K562 (cell line): ENCODE data around the gene PPP1CA.
A peak's percentile ranks its signal among the peaks of the same experiment; 100 is the strongest.

Source experiments
- EZH2 ChIP-seq: IDR thresholded peaks from 2 replicates; pipeline ENCODE4 v1.6.1; 2012; ENCODE audit warnings: low read depth, mild to moderate bottlenecking, inconsistent platforms, low read length, borderline replicate concordance
- HNRNPK ChIP-seq: fragments of 200-400 bp; formaldehyde crosslinking; IDR thresholded peaks from one replicate; pipeline ENCODE4 v1.6.1; 2018; ENCODE audit warnings: mild to moderate bottlenecking, low read depth, low read length; ENCODE audit not compliant: poor library complexity, severe bottlenecking
- RFX5 ChIP-seq: IDR thresholded peaks from 2 replicates; pipeline ENCODE4 v1.6.1; 2011; ENCODE audit warnings: low read depth, mild to moderate bottlenecking, improper control_type of control experiment, low read length
- SP1 ChIP-seq: sonication (generic); formaldehyde crosslinking; IDR thresholded peaks from 2 replicates; pipeline ENCODE4 v1.8.1; 2022; ENCODE audit warnings: mild to moderate bottlenecking, missing genetic modification reagents
- SPI1 ChIP-seq: IDR thresholded peaks from 2 replicates; pipeline ENCODE4 v1.6.1; 2011; ENCODE audit warnings: low read depth, low read length, control low read depth, borderline replicate concordance
- ZBTB7A ChIP-seq: IDR thresholded peaks from 2 replicates; pipeline ENCODE4 v1.6.1; 2011; ENCODE audit warnings: low read depth, mild to moderate bottlenecking, low read length, moderate library complexity, borderline replicate concordance; ENCODE audit not compliant: control insufficient read depth
- ZNF121 ChIP-seq: sonication (generic); formaldehyde crosslinking; conservative IDR thresholded peaks from 2 replicates; pipeline ENCODE4 v1.8.0; 2022; ENCODE audit warnings: missing genetic modification reagents
- TF ChIP-seq, protein P1 (sequence below), 3 experiments: IDR thresholded peaks in 2 of 3; conservative IDR thresholded peaks in 1 of 3; 2 replicates each; pipeline ENCODE4 v1.5.1; 2011 to 2012; ENCODE audit warnings: low read length in 3 of 3, mild to moderate bottlenecking in 3 of 3, control low read depth in 2 of 3, improper control_type of control experiment in 1 of 3, inconsistent platforms in 1 of 3, low read depth in 1 of 3, mixed read lengths in 1 of 3, moderate library complexity in 1 of 3; ENCODE audit not compliant: insufficient read depth in 2 of 3
- TF ChIP-seq, protein P2 (sequence below): fragments of 450-650 bp; conservative IDR thresholded peaks from 2 replicates; pipeline ENCODE4 v1.6.1; 2016; ENCODE audit warnings: missing genetic modification characterization, low read depth, mild to moderate bottlenecking, missing compliant biosample characterization, moderate library complexity

DNA sequence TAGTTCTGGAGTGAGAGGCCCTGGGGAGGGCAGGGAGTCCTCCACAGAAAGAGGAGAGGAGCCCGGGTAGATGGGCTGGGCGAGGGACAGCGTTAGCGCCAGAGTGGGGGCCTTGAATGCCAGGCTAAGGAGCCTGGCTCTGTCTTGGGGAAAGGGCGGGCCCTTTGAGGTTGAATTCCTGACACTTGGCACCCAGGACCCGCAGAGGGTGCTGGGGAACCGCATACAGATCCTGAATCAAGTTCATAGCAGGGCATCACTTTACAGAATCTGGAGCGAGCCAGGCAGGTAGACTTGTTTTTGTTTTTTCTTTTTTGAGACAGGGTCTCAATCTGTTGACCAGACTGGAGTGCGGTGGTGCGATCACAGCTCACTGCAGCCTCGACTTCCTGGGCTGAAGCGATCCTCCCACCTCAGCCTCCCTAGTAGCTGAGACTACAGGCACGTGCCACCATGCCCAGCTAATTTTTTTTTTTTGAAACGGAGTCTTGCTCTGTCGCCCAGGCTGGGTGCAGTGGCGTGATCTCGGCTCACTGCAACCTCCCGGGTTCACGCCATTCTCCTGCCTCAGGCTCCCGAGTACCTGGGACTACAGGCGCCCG, 19.9 kb upstream of the PPP1CA start:
- TF ChIP-seq HNRNPK (no peak), ZNF121 (CRISPR knock-in tag) (peak; percentile 0; the same call in 1 of the 2 replicates), SPI1 (no peak), ZBTB7A (no peak), SP1 (CRISPR knock-in tag) (peak; percentile 31; the same call in 1 of the 2 replicates), RFX5 (no peak), EZH2 (no peak)
- TF ChIP-seq, protein P1, sequence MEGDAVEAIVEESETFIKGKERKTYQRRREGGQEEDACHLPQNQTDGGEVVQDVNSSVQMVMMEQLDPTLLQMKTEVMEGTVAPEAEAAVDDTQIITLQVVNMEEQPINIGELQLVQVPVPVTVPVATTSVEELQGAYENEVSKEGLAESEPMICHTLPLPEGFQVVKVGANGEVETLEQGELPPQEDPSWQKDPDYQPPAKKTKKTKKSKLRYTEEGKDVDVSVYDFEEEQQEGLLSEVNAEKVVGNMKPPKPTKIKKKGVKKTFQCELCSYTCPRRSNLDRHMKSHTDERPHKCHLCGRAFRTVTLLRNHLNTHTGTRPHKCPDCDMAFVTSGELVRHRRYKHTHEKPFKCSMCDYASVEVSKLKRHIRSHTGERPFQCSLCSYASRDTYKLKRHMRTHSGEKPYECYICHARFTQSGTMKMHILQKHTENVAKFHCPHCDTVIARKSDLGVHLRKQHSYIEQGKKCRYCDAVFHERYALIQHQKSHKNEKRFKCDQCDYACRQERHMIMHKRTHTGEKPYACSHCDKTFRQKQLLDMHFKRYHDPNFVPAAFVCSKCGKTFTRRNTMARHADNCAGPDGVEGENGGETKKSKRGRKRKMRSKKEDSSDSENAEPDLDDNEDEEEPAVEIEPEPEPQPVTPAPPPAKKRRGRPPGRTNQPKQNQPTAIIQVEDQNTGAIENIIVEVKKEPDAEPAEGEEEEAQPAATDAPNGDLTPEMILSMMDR (IDR thresholded peaks at IDR 0.05 in 2 of 3, conservative IDR thresholded peaks at IDR 0.05 in 1 of 3; ENCODE audit: insufficient read depth in 2 of 3, low read depth in 1 of 3, low read length in 3 of 3) = no peak
- TF ChIP-seq, protein P2, sequence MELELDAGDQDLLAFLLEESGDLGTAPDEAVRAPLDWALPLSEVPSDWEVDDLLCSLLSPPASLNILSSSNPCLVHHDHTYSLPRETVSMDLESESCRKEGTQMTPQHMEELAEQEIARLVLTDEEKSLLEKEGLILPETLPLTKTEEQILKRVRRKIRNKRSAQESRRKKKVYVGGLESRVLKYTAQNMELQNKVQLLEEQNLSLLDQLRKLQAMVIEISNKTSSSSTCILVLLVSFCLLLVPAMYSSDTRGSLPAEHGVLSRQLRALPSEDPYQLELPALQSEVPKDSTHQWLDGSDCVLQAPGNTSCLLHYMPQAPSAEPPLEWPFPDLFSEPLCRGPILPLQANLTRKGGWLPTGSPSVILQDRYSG (tag) = no peak
